GM19463 (cell line): Measurements from ENCODE around the gene AFF1.
"Not testable (repeated sequence)": the region's sequence is repeated elsewhere in the genome, so short reads cannot be mapped to it uniquely, and the experiment has no call there.

Experiments
- ATAC-seq: cut with Tn5 transposase; IDR thresholded peaks from one replicate; pipeline ENCODE4 v1.9.1; 2021; ENCODE audit warnings: mild to moderate bottlenecking, moderate library complexity; ENCODE audit not compliant: unreplicated experiment

The AFF1 gene

DNA sequence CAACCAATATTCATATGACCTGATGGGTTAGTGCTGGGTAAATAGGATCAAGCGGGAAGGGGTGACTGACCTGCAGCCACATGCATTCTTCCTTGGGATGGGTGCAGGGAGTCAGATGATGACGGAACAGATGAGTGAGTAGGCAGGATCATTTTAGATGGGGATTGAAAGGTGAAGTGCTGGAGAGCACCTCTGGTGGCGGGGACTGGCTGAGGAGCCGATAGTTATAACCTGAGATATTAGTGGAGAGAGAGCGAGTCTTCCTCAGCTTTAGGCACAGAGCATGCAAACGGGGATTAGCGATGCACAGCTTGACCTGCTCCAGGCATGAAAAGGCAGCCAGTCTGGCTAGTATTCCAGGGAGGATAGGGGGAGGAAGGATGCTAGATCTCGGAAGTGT lies 99.1 kb downstream of the AFF1 start:
- no peak for ATAC-seq

DNA sequence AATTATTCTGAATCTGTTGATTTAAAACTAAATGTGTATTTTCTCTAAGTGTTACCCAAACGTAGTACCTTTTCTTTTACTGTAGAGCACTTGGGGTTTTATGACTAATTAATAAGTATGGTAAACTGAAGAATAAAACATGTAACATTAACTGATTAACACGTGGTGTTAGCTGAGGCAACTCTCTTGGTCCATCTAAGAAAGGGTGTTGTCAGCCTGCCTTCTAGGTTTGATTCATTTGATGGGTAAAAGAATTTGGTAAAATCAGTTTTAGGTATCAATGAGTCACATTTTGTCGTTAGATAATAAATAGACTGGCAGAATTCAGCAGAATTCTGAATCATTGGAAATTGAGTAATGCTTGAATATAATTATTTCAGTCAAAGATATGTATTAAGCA lies 99.7 kb downstream of the AFF1 start:
- no peak for ATAC-seq

DNA sequence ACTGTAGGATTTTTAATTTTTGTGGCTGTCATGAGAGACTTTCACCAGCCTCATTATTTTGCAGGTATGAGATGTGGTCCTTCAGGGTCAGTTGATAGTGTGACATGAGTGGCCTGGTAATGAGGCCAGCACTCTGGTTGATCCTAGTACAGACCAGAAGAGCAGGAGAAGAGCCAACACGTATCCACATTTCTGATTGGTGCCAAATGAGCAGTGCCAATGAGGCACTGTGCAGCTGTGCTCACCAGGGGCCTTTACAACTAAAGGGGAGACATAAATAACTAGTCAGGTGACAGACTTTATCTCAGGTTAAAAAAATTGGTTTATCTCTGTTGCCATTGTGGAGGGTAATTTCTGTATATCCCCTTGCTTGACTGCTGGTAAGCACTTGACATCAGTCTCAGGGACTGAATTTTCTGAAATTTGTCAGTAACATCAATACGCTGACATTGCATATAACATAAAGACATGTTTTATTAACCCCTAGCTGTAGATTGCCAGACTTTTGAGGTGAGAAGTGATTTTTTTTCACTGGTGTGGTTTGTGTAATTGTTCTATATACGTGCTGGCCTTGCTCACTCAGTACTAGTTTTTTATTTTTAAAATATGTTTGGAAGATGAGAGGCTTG lies 101.2 kb downstream of the AFF1 start:
- no peak for ATAC-seq

- no peak for ATAC-seq
These were observed 101.9 kb downstream of the AFF1 start for GRCh38 chr4:87036713-87037112.

DNA sequence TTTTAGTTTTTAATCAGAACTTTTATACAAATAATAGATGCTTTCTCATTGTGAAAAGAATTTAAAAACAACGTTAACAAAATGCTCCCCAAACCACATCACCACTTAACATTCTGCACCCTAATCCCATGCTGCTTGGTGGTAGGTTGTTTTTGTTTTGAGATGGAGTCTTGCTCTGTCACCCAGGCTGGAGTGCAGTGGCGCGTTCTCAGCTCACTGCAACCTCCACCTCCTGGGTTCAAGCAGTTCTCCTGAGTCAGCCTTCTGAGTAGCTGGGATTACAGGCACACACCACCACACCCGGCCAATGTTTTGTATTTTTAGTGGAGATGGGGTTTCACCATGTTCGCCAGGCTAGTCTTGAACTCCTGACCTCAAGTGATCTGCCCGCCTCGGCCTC lies 102.4 kb downstream of the AFF1 start:
- not testable (repeated sequence) for ATAC-seq

DNA sequence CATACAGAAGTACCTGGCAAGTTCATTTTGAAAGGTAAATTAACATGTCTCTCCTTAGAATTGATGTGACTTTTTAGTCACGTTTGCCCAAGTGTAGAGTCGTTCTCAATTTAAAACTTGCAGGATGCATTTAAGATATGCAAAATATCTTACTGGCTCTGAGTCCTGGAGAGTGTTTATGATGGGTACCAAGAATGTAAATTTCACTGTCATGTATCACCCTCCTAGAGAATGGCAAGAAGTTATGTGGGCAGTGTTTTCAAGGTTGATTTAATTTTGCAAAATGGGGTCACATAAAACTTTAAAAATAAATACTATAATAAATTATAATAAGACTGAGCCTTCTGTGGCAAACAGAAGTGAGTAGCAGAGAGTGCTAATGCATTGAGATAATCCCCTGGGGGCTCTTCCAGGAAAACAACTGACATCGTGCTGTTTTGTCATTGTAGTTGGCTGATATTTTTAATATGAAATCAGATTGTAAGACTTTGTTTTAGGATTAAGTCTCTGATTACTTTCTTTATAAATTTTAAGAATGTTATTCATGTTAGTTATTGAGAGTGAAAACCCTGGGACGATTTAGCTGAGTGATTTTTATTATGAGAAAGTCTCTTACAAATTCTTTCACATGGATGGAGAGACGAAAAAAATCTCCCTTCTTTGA lies 103.0 kb downstream of the AFF1 start:
- ATAC-seq: no peak

GRCh38 chr4:87038837-87039615 lies 104.2 kb downstream of the AFF1 start:
- peak; percentile 44 for ATAC-seq

- no peak for ATAC-seq
These were observed 106.3 kb downstream of the AFF1 start for GRCh38 chr4:87041141-87041540.

DNA sequence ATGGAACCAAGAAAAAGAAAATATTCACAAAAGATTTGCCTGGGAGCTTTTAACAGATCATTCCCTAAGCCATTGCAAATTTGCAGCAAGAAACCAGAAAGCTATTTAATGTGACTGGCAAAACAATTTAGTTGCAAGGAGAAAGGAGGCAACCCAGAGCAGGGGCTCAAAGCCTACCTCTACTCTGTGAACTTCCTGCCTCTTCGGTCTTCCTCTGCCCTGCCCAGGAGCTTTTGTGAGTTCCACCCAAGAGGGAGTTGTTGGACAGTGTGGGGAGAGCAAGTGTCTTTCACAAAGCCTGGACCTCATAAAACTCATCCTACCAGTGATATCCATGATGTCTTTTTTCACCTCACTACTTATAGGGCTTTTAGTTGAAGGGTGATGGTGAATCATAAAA lies 107.4 kb downstream of the AFF1 start:
- no peak for ATAC-seq

DNA sequence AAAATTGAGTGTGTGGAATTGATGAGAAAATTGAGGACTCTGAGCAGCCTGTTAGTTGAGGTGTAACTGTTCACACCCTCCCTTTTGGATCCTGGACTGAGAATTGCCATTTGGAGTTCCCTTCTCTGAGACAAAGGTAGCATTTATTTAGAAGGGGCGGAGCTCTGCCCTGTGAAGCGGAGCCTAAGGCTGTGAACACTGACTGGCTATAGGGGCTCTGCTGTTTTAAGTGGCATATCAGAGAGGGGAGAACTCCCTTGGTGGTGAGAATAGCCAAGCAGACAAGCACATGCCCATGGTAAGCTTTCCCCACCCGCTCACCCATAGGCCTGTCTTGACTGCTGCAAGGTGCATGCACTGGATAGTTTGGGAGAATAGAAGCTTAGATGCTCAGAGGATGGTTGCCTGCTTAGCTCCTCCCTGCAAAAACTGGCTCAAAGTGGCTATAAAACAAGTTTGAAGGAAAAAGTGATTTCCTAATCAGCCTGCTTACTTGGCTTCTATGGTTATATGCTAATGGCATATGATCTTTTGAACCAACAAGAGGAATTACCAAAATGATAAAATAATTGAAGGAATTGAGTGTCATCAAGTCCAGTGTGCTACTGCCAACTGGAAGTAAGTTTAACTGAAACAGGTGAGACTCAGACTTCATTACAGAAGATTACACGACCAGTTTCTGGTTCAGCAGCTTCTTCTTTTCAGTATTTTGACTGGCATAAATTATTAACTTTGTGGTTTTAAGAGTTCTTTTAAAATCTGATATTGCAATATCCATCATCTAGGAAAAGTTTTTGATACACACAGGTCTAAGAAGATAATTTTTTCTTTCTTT lies 108.4 kb downstream of the AFF1 start:
- peak; percentile 52 for ATAC-seq

GRCh38 chr4:87044511-87045233 lies 109.9 kb downstream of the AFF1 start:
- ATAC-seq: no peak

DNA sequence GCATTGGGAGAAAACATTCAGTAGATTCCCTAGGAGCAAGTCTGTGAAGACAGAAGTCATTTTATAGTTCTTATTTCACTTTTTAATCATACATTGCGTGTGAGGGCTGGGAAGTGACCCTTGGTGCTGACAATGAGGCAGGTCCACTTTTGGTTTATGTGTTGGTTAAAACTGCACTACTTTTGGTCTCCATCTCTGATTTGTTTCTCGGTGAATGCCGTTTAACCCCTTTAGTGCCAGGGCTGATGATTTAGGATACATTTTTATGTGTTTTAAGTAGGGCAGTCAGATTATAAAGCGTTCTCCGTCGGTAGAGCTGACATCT lies 110.4 kb downstream of the AFF1 start:
- ATAC-seq: no peak

DNA sequence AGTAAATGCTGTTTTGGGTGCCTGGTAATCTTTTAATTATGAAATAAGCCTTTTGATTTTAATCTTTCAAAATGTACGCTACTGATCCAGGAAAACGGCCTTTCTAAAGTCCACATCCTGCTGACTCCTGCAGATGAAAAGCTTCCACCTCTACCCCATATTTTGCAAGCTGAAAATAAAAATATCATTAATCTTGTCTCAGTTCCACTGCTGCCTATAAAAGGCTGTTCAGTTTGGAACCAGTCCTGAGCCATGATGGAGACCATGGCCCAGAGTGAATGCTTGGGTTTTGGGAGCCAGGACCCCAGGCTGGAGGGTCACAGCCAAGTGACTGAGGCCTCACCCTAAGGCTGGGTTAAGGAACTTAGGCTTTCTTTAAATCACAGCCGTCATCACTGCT lies 110.8 kb downstream of the AFF1 start:
- no peak for ATAC-seq

GRCh38 chr4:87046121-87046551 lies 111.3 kb downstream of the AFF1 start:
- ATAC-seq: no peak

DNA sequence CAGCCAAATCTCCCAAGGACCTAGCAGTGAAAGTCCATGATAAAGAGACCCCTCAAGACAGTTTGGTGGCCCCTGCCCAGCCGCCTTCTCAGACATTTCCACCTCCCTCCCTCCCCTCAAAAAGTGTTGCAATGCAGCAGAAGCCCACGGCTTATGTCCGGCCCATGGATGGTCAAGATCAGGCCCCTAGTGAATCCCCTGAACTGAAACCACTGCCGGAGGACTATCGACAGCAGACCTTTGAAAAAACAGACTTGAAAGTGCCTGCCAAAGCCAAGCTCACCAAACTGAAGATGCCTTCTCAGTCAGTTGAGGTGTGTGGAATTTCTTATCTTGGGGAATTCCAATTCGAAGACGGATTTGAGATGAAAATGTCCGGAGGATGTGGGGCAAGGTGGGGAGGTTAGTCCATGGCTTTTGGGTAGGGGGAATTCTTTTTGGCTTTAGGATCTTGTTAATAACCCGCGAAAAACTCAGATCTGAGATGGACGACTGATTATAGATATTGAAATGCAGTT lies 112.5 kb downstream of the AFF1 start:
- no peak for ATAC-seq

DNA sequence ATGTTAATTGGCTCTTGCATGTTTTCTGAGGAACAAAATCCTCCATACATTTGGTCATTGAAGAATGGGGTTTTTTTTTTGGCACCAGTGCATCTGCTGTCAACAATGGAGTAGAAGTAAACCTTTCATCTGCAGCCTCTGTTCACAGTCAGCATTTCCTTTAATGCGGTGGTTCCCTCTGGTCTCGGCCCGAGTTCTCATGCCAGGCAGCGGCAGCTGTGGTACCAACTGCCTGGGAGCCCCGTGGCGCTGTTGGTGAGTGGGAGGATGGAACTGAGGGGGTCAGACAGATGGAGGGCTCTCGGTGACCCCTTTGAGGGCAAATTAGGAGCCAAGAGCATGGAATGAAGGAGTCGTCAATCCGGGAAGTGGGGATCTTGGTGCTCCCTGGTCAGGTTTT lies 114.7 kb downstream of the AFF1 start:
- no peak for ATAC-seq

DNA sequence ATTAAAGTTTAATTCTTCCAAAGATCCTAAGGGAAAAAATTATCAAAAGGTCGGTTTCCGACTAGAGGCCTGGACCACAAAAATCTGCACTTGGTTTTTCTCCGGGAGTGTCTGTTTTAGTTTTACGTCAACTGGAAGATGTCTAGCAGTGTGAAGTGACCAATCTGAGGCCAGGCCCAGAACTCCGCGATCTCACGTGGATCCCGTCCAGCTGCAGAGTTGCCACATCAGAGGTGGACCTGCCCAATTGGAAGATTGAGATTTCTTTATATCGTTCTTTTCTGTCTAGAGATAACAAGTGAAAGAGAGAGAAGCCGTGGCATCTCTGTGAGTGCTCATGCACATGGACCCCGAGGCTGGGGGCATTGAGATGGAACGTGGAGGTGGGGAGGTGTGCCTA lies 115.8 kb downstream of the AFF1 start:
- no peak for ATAC-seq

DNA sequence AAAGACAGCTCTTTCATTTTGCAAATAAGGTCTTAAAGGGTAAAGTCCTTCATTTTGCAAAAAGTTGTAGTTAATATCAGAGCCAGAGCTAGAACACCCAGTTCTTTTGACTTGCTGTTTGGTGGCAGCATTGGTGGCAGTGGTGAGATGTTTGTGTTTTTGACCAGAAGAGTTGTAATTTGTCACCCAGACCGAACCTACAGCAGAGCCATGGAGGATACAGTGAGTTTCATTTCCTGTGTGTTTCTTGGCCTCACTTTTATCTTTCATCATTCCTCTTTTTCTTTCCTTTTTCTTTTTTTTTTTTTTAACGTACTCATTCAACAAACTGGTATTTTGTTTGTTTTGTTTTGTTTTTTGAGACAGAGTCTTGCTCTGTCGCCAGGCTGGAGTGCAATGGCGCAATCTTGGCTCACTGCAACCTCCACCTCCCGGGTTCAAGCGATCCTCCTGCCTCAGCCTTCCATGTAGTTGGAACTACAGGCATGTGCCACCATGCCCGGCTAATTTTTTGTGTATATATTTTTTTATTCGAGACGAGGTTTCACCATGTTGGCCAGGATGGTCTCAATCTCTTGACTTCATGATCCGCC lies 116.4 kb downstream of the AFF1 start:
- no peak for ATAC-seq

DNA sequence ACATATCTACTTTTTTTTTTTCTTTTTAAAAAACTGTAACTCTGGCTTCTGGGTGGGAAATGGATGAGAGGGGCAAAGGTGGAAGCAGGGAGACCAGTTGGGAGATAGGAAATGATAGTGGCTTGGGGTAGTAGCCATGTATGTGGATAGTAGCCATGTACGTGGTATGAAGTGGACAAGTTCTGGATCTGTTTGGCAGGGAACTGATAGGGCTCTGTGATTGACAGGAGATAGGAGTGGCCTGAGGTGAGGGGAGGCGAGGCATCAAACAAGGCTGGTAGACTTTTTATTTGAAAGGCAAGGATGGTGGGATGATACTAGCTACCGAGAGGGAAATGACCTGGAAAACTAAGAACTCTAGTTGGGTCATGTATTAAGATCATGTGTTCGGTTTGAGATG lies 117.8 kb downstream of the AFF1 start:
- no peak for ATAC-seq

- ATAC-seq: no peak
These were observed 118.4 kb downstream of the AFF1 start for GRCh38 chr4:87053176-87053658.
